ENCODE data around the gene SPA17.

Gene SPA17

DNA sequence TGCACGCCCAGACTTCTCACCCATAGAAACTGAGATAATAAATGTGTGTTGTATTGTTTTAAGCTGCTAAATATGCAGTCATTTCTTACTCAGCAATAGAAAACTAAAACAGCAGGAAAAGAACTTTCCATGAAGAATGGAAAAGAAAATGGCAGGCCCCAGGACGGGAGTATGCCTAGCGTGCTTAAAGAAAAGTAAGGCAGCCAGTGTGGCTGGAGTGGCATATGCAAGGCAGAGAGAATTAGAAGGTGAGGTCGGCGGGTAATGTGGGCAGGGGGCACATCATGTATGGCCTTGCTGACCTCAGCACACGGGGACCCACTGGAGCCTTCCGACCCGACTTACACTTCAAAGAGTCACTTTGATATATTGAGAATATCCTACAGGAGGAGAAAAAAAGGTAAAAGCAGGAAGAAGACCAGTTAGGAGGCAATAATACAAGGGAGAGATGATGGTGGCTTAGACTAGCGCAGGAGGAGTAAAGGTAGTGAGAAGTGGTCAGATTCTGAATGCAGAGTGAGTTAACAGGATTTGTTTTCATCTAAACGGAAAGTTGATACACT lies 30.6 kb upstream of the SPA17 start:
- Histone ChIP-seq H3K4me1 (ENCODE audit: control insufficient read depth, insufficient read depth, low read length) (peaks cover 2% of the 10 kb centered on the region), H3K27me3 (ENCODE audit: control insufficient read depth in 1 of 2, insufficient read depth in 2 of 2, low read length in 2 of 2) (no peaks in the 10 kb centered on the region), H3K9me3 (ENCODE audit: control insufficient read depth in 2 of 2, low read length in 2 of 2) (no peaks in the 10 kb centered on the region), H3K9ac (ENCODE audit: low read length in 2 of 2) (no peak overlapping the region), H3K4me3 (ENCODE audit: low read length in 2 of 2) (no peak overlapping the region), H3K27ac (ENCODE audit: low read length) (no peak overlapping the region), H3K36me3 (ENCODE audit: control insufficient read depth in 2 of 2, insufficient read depth in 2 of 2, low read length in 2 of 2) (peaks cover 8 to 9% of the 10 kb centered on the region in 2 donors)

DNA sequence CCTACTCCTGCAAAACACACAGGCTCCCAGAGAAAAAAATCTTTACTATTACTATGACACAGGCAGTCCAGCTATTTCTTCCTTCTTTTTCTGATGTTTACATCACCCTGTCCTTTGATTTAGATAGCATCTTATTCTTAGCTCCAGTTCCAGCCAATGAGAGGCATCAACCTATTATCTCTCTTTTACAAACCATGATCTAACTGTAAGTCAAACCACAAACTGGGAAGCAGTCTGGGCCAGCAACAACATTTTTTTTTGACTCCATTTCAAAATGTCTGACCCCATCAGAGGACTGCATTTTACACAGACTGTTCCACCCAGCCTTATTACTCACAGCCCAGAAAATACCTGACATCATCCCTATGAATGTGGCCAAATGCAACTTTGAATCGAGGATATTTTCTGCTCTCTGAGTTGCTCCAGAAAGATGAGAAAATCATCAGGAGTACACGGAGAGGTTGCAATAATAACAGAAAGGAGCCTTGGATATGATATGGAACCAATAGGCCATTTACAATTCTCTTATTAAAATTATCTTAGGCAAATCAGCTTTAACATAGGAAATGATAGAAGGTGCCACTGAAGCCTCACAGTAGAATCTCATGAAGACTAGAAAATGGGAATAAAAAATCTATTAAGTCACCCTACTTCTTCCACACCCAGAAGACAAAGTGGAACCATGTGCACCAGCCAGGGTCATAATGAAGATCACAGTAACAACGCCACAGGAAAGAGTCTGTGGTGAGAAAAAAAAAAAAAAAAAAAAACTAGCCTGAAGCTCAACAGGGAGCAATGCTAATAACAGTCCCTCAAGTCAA lies 29.9 kb upstream of the SPA17 start:
- Histone ChIP-seq H3K9ac (ENCODE audit: low read length in 2 of 2) (no peak overlapping the region), H3K9me3 (ENCODE audit: control insufficient read depth in 2 of 2, low read length in 2 of 2) (no peaks in the 10 kb centered on the region), H3K4me1 (ENCODE audit: control insufficient read depth, insufficient read depth, low read length) (peaks cover 2% of the 10 kb centered on the region), H3K27ac (ENCODE audit: low read length) (no peak overlapping the region), H3K27me3 (ENCODE audit: control insufficient read depth in 1 of 2, insufficient read depth in 2 of 2, low read length in 2 of 2) (no peaks in the 10 kb centered on the region), H3K4me3 (ENCODE audit: low read length in 2 of 2) (peak overlapping the region in 1 of 2 donors; percentile 2), H3K36me3 (ENCODE audit: control insufficient read depth in 2 of 2, insufficient read depth in 2 of 2, low read length in 2 of 2) (peaks cover 8 to 9% of the 10 kb centered on the region in 2 donors)

DNA sequence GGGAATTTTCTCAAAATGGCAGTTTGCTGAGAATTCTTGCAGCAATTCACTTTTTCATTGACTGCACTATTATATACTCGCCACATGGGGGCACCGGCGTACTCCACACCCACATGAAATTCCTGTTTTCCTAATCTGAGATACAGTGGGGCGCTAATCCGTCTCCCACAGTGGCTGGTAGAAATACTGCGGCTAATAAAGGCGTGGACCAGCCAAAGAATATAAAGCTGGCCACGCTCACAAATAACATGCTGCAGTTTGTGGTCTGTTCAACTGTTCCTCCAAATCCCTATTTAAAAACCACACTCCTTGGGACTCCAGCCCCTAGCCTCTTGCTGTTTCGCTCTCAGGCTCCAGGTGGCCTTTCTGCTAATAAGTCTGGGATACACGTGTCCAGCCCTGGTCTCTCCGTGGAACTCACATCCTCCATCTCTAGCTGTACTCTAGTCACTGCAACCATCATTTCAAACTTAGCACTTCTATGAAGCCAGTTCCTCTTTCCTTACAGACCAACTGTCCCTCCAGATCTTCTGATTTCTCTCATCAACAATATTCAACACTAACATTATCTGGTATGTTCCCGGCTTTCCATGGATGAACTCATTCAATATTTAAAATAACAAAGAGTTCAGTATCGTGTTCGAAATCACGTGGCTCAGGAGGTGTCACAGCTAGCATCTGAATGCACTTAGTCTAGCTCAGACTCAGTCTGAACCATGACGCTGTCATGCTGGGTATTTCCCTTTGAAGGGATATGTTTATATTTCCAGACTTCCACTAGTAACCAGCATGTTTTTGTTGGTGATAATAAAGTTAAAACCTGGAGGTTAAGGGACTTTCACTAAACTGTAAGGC lies 29.1 kb upstream of the SPA17 start:
- H3K9me3 ChIP-seq (ENCODE audit: control insufficient read depth in 2 of 2, low read length in 2 of 2) = no peaks in the 10 kb centered on the region
- H3K36me3 ChIP-seq (ENCODE audit: control insufficient read depth in 2 of 2, insufficient read depth in 2 of 2, low read length in 2 of 2) = peaks cover 3 to 5% of the 10 kb centered on the region in 2 donors
- peak overlapping the region; percentile 2 to 65 for H3K4me3 ChIP-seq (ENCODE audit: low read length in 2 of 2)
- no peaks in the 10 kb centered on the region for H3K27me3 ChIP-seq (ENCODE audit: control insufficient read depth in 1 of 2, insufficient read depth in 2 of 2, low read length in 2 of 2)
- H3K4me1 ChIP-seq (ENCODE audit: control insufficient read depth, insufficient read depth, low read length) = peaks cover 2% of the 10 kb centered on the region
- H3K9ac ChIP-seq (ENCODE audit: low read length in 2 of 2) = peak overlapping the region in 1 of 2 donors; percentile 6
- no peak overlapping the region for H3K27ac ChIP-seq (ENCODE audit: low read length)

DNA sequence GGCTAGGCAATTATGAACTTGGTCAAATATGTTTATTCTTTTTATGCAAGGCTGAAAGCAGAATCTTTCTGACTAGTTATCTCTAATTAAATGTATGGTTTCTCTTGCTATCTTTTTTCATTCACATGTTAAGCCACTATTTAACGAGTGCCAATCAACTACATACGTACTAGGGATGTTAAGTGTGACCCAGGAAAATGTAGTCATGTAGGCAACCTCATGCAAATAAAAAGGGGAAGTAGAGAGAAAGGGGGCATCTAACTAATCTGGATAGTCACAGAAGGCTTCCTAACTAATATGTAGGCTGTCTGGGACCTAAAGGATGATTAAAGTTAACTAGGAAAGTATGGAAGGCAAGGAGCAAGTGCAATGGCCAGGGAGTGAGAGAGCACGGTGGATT lies 27.6 kb upstream of the SPA17 start:
- Histone ChIP-seq H3K4me1 (ENCODE audit: control insufficient read depth, insufficient read depth, low read length) (peaks cover 2% of the 10 kb centered on the region), H3K27ac (ENCODE audit: low read length) (no peak overlapping the region), H3K4me3 (ENCODE audit: low read length in 2 of 2) (no peak overlapping the region), H3K9ac (ENCODE audit: low read length in 2 of 2) (no peak overlapping the region), H3K9me3 (ENCODE audit: control insufficient read depth in 2 of 2, low read length in 2 of 2) (no peaks in the 10 kb centered on the region), H3K27me3 (ENCODE audit: control insufficient read depth in 1 of 2, insufficient read depth in 2 of 2, low read length in 2 of 2) (no peaks in the 10 kb centered on the region), H3K36me3 (ENCODE audit: control insufficient read depth in 2 of 2, insufficient read depth in 2 of 2, low read length in 2 of 2) (peaks cover 0 to 6% of the 10 kb centered on the region in 2 donors)

DNA sequence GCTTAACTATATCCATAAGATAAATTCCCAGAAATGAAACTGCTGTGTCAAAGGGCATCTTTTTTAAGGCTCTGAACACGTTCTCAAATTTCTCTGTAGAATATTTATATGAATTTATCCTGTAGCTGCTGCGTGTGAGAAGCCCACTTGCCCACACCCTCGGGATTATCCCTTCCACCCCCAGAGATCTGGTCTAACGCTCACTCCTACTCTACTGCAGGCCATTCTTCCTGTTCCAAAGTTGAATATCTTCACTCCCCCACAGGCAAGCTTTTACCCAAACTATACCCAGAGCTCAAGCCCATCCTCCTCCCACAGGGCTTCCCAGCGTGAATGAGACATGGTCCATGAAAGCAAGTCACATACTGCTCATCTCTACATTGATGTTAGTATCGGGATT lies 25.1 kb upstream of the SPA17 start:
- H3K36me3 ChIP-seq (ENCODE audit: control insufficient read depth in 2 of 2, insufficient read depth in 2 of 2, low read length in 2 of 2) = peaks cover 3 to 10% of the 10 kb centered on the region in 2 donors
- no peak overlapping the region for H3K9ac ChIP-seq (ENCODE audit: low read length in 2 of 2)
- H3K27ac ChIP-seq (ENCODE audit: low read length) = no peak overlapping the region
- peaks cover 2% of the 10 kb centered on the region for H3K4me1 ChIP-seq (ENCODE audit: control insufficient read depth, insufficient read depth, low read length)
- H3K27me3 ChIP-seq (ENCODE audit: control insufficient read depth in 1 of 2, insufficient read depth in 2 of 2, low read length in 2 of 2) = no peaks in the 10 kb centered on the region
- H3K9me3 ChIP-seq (ENCODE audit: control insufficient read depth in 2 of 2, low read length in 2 of 2) = no peaks in the 10 kb centered on the region
- no peak overlapping the region for H3K4me3 ChIP-seq (ENCODE audit: low read length in 2 of 2)

DNA sequence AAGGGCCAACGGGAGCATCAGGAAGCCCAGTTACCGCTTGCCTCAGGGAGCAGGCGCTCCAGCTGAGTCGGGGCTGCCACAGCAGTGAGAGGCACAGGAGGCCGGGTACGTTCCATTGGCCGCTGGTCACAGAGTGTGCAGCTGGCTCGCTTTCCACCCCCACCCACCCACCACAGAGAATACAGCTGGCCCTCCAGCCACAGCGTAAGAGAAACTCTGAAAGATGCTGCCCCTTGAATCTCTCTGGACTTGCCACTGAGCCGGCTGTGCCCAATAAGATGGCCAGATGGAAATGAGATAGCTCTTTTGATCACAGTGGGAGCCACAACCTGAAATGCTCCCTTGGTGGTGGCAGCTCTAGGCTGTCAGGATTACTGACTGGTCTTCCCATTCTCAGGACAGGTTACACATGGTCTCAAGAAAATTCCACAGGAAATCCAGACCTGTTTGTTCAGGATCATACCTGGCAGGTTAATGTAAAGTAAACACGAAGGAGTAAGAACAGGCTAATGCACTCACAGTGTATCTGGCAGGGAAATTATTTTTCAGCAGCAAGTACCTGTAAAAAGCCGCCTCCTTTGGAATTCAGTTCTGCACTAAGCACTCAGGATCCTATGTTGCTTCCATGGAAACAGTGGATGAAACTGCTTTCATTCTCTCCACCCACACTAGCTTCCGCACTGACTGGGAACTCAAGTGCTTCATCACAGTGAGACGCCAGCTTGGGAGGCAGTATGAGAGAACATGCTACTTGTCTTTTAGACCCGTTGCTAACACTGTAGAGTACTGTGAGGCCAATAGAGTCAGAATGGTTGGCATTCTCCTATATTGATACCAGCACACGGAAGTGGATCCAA lies 16.7 kb upstream of the SPA17 start:
- H3K27ac ChIP-seq (ENCODE audit: low read length) = no peak overlapping the region
- H3K9me3 ChIP-seq (ENCODE audit: control insufficient read depth in 2 of 2, low read length in 2 of 2) = no peaks in the 10 kb centered on the region
- no peaks in the 10 kb centered on the region for H3K27me3 ChIP-seq (ENCODE audit: control insufficient read depth in 1 of 2, insufficient read depth in 2 of 2, low read length in 2 of 2)
- H3K4me1 ChIP-seq (ENCODE audit: control insufficient read depth, insufficient read depth, low read length) = no peaks in the 10 kb centered on the region
- peaks cover 4 to 13% of the 10 kb centered on the region in 2 donors for H3K36me3 ChIP-seq (ENCODE audit: control insufficient read depth in 2 of 2, insufficient read depth in 2 of 2, low read length in 2 of 2)
- no peak overlapping the region for H3K4me3 ChIP-seq (ENCODE audit: low read length in 2 of 2)
- H3K9ac ChIP-seq (ENCODE audit: low read length in 2 of 2) = no peak overlapping the region

DNA sequence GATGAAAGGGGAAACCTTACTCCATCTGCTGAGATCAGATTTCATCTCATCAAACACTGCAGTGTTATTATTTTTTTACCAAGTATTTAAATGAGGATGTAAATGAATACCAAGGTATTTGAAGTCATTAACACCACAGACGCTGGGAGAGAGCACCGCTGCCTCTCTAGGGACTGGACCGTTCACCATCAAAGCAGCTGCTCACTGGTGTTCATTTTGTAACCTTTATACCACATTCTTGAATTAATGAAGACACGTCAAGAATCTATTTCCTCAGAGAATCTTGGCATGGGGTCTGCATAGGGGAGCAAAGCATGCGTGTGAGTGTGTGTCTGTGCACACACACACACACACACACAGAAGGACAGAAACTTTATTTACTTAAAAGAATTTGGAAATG lies 15.8 kb upstream of the SPA17 start:
- H3K9me3 ChIP-seq (ENCODE audit: control insufficient read depth in 2 of 2, low read length in 2 of 2) = no peaks in the 10 kb centered on the region
- no peaks in the 10 kb centered on the region for H3K4me1 ChIP-seq (ENCODE audit: control insufficient read depth, insufficient read depth, low read length)
- H3K9ac ChIP-seq (ENCODE audit: low read length in 2 of 2) = no peak overlapping the region
- peaks cover 2 to 12% of the 10 kb centered on the region in 2 donors for H3K36me3 ChIP-seq (ENCODE audit: control insufficient read depth in 2 of 2, insufficient read depth in 2 of 2, low read length in 2 of 2)
- H3K27me3 ChIP-seq (ENCODE audit: control insufficient read depth in 1 of 2, insufficient read depth in 2 of 2, low read length in 2 of 2) = no peaks in the 10 kb centered on the region
- no peak overlapping the region for H3K4me3 ChIP-seq (ENCODE audit: low read length in 2 of 2)
- H3K27ac ChIP-seq (ENCODE audit: low read length) = no peak overlapping the region

DNA sequence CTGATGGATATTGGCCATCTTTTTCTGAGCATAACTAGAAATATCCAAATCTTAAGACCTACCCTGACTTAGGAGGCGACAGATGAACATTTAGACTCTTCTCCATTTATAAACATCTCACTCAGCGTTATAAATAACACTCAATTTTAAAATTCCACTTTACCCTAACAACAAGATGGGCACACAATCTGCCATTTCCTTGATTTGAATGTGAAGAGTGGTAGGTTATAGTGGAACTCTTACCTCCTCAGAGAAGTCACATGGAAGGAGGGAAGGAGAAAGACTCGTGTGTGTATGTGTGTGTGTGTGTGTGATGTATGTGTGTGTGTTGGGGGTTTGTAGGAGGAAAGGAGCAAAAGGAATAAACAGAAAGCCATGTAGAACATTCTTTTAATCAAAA lies 15.2 kb upstream of the SPA17 start:
- Histone ChIP-seq H3K27ac (ENCODE audit: low read length) (no peak overlapping the region), H3K4me1 (ENCODE audit: control insufficient read depth, insufficient read depth, low read length) (no peaks in the 10 kb centered on the region), H3K27me3 (ENCODE audit: control insufficient read depth in 1 of 2, insufficient read depth in 2 of 2, low read length in 2 of 2) (no peaks in the 10 kb centered on the region), H3K4me3 (ENCODE audit: low read length in 2 of 2) (no peak overlapping the region), H3K36me3 (ENCODE audit: control insufficient read depth in 2 of 2, insufficient read depth in 2 of 2, low read length in 2 of 2) (peaks cover 2 to 9% of the 10 kb centered on the region in 2 donors), H3K9me3 (ENCODE audit: control insufficient read depth in 2 of 2, low read length in 2 of 2) (no peaks in the 10 kb centered on the region), H3K9ac (ENCODE audit: low read length in 2 of 2) (no peak overlapping the region)

DNA sequence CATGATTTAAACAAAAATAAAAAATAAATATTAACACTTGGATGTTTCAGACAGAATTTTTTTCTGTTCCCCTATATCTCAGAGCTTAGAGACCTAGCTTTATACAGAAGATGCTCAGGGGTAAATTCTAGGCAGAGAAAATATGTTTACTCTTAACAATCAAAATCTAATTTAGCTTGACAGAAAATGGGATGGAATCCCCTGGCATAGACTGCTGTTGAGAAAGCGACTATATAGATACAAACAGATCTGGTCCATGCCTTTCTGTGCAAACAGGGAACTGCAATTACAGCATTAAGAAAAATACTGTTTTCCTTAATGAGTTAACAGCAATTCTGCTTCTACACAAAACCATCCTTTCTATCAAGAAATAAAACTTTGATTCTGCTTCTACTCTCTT lies 14.7 kb upstream of the SPA17 start:
- Histone ChIP-seq H3K27me3 (ENCODE audit: control insufficient read depth in 1 of 2, insufficient read depth in 2 of 2, low read length in 2 of 2) (no peaks in the 10 kb centered on the region), H3K36me3 (ENCODE audit: control insufficient read depth in 2 of 2, insufficient read depth in 2 of 2, low read length in 2 of 2) (peaks cover 2 to 12% of the 10 kb centered on the region in 2 donors), H3K4me3 (ENCODE audit: low read length in 2 of 2) (no peak overlapping the region)

DNA sequence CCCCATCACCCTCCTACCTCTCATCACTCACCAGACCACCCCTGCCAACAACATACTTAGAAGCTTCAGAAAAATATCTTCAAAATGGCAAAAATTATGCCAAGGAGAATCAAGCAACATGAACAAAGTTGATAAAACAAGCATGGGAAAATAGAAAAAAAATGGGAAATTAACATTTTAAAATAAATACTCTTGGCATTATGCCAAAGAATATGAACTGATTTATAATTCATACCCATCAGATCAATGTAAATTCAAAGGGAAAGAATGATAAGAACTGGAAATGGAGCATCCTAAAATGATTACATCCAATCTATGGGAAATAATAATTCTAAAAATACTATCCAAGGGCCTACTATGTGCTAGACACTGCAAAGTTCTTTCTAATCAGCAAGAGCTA lies 12.2 kb upstream of the SPA17 start:
- H3K9me3 ChIP-seq (ENCODE audit: control insufficient read depth in 2 of 2, low read length in 2 of 2) = no peaks in the 10 kb centered on the region
- no peak overlapping the region for H3K4me3 ChIP-seq (ENCODE audit: low read length in 2 of 2)
- H3K9ac ChIP-seq (ENCODE audit: low read length in 2 of 2) = no peak overlapping the region
- no peaks in the 10 kb centered on the region for H3K4me1 ChIP-seq (ENCODE audit: control insufficient read depth, insufficient read depth, low read length)
- peaks cover 2 to 12% of the 10 kb centered on the region in 2 donors for H3K36me3 ChIP-seq (ENCODE audit: control insufficient read depth in 2 of 2, insufficient read depth in 2 of 2, low read length in 2 of 2)
- H3K27me3 ChIP-seq (ENCODE audit: control insufficient read depth in 1 of 2, insufficient read depth in 2 of 2, low read length in 2 of 2) = no peaks in the 10 kb centered on the region
- no peak overlapping the region for H3K27ac ChIP-seq (ENCODE audit: low read length)

More for the DNA sequence above, 14.7 kb upstream of the SPA17 start:
- Histone ChIP-seq H3K9ac (ENCODE audit: low read length in 2 of 2) (no peak overlapping the region), H3K27ac (ENCODE audit: low read length) (no peak overlapping the region), H3K9me3 (ENCODE audit: control insufficient read depth in 2 of 2, low read length in 2 of 2) (no peaks in the 10 kb centered on the region), H3K4me1 (ENCODE audit: control insufficient read depth, insufficient read depth, low read length) (no peaks in the 10 kb centered on the region)

All from stomach smooth muscle (tissue), 2 donors.